Large intestine (tissue), 3 donors: ENCODE data around the gene LASP1. TPM values are rescaled to one million over a fixed set of nuclear protein-coding genes. Genes with fewer than 3 reads are reported as not detected.
"Not testable (repeated sequence)": the region's sequence is repeated elsewhere in the genome, so short reads cannot be mapped to it uniquely, and the experiment has no call there.

Experiments used
- DNase-seq, 2 donors: peaks; one replicate each; pipeline versions ENCODE4 v3.0.0 to v3.0.0-alpha.2; 2013
- H3K27ac ChIP-seq: one replicate; pipeline ENCODE4 v1.5.1; 2013; ENCODE audit warnings: low read length
- H3K27me3 ChIP-seq: 2 replicates; pipeline ENCODE4 v1.6.1; 2013; ENCODE audit warnings: low read length; ENCODE audit not compliant: control insufficient read depth, insufficient read depth
- H3K36me3 ChIP-seq: 2 replicates; pipeline ENCODE4 v1.6.1; 2013; ENCODE audit warnings: low read length; ENCODE audit not compliant: control insufficient read depth, insufficient read depth
- H3K4me1 ChIP-seq: one replicate; pipeline ENCODE4 v1.6.1; 2013; ENCODE audit warnings: low read length; ENCODE audit not compliant: control insufficient read depth, insufficient read depth
- H3K4me3 ChIP-seq: one replicate; pipeline ENCODE4 v1.5.1; 2013; ENCODE audit warnings: low read length
- H3K9me3 ChIP-seq: one replicate; pipeline ENCODE4 v1.6.1; 2013; ENCODE audit warnings: mild to moderate bottlenecking, low read depth, low read length, moderate library complexity; ENCODE audit not compliant: control insufficient read depth
- WGBS: methylation state at CpG from one replicate; pipeline ENCODE4 v1.1.5; 2013; ENCODE audit warnings: low lambda C conversion rate; ENCODE audit not compliant: insufficient coverage; 5-methylcytosine and 5-hydroxymethylcytosine counted together
- polyA plus RNA-seq: library from polyadenylated mRNA; unstranded; fragments of 120-200 nt; gene quantifications from one replicate; pipeline ENCODE4 v1.2.1, GENCODE V29; 2013

The LASP1 gene
- polyA plus RNA-seq, 1 donor = 244 TPM

- peaks cover 46% of the 10 kb centered on the region for H3K36me3 ChIP-seq
- H3K4me1 ChIP-seq = peaks cover 11% of the 10 kb centered on the region
- H3K27ac ChIP-seq = peak overlapping the region; percentile 92
- no peaks in the 10 kb centered on the region for H3K9me3 ChIP-seq
- H3K4me3 ChIP-seq = peak overlapping the region; percentile 70
- DNase-seq = peak in 1 of 2 donors; percentile 32
- no peaks in the 10 kb centered on the region for H3K27me3 ChIP-seq
- 0% methylated on average over 3 of the region's 19 CpGs for WGBS
Observed at GRCh38 chr17:38852771-38853291, 17.0 kb upstream of the LASP1 start.

- 0% methylated on average over 2 of the region's 48 CpGs for WGBS
- peaks cover 38% of the 10 kb centered on the region for H3K36me3 ChIP-seq
Observed at GRCh38 chr17:38853292-38854219, 16.3 kb upstream of the LASP1 start, which contains the start of gene RPL23. Gene RPL23 (minus strand): TSS chr17:38853721. CDS start chr17:38853710, 11 bp downstream.

GRCh38 chr17:38855101-38855714 lies 14.7 kb upstream of the LASP1 start:
- peaks cover 11% of the 10 kb centered on the region for H3K4me1 ChIP-seq
- not testable (repeated sequence) for H3K27ac ChIP-seq, DNase-seq, H3K9me3 ChIP-seq, H3K4me3 ChIP-seq, H3K27me3 ChIP-seq
- peaks cover 22% of the 10 kb centered on the region for H3K36me3 ChIP-seq
- WGBS = 95% methylated on average over 7 of the region's 28 CpGs

More at GRCh38 chr17:38853292-38854219, 16.3 kb upstream of the LASP1 start, which contains the start of gene RPL23:
- H3K4me1 ChIP-seq = peaks cover 11% of the 10 kb centered on the region
- H3K9me3 ChIP-seq = no peaks in the 10 kb centered on the region
- no peaks in the 10 kb centered on the region for H3K27me3 ChIP-seq
- H3K27ac ChIP-seq = peak within 1 kb of the TSS; percentile 92
- H3K4me3 ChIP-seq = peak within 1 kb of the TSS; percentile 70
- peak; percentile 99 for DNase-seq

GRCh38 chr17:38857271-38857670 lies 12.6 kb upstream of the LASP1 start:
- Histone ChIP-seq H3K9me3 (no peaks in the 10 kb centered on the region), H3K27ac (no peak overlapping the region), H3K27me3 (no peaks in the 10 kb centered on the region), H3K4me1 (peaks cover 3% of the 10 kb centered on the region), H3K4me3 (no peak overlapping the region), H3K36me3 (peaks cover 3% of the 10 kb centered on the region)
- DNase-seq = no peak
- no CpG with 5 or more reads among the region's 5 CpGs for WGBS

GRCh38 chr17:38861399-38861843 lies 8.4 kb upstream of the LASP1 start:
- Histone ChIP-seq H3K9me3 (no peaks in the 10 kb centered on the region), H3K27me3 (no peaks in the 10 kb centered on the region), H3K36me3 (no peaks in the 10 kb centered on the region), H3K27ac (no peak overlapping the region), H3K4me3 (no peak overlapping the region), H3K4me1 (no peaks in the 10 kb centered on the region)
- no CpG with 5 or more reads among the region's 8 CpGs for WGBS
- DNase-seq = no peak

- DNase-seq = no peak
- 17% methylated on average over 1 of the region's 11 CpGs for WGBS
- H3K4me3 ChIP-seq = no peak overlapping the region
- no peaks in the 10 kb centered on the region for H3K27me3 ChIP-seq
- H3K4me1 ChIP-seq = peaks cover 4% of the 10 kb centered on the region
- no peaks in the 10 kb centered on the region for H3K36me3 ChIP-seq
- H3K27ac ChIP-seq = no peak overlapping the region
- no peaks in the 10 kb centered on the region for H3K9me3 ChIP-seq
Observed at GRCh38 chr17:38864636-38865398, 5.0 kb upstream of the LASP1 start.

- WGBS = no CpG with 5 or more reads among the region's 31 CpGs
Observed at GRCh38 chr17:38867179-38867967, 2.5 kb upstream of the LASP1 start.

GRCh38 chr17:38867968-38868816 lies 1.7 kb upstream of the LASP1 start:
- Histone ChIP-seq H3K4me3 (peak overlapping the region; percentile 91), H3K9me3 (no peaks in the 10 kb centered on the region), H3K27me3 (no peaks in the 10 kb centered on the region), H3K27ac (peak overlapping the region; percentile 93), H3K36me3 (no peaks in the 10 kb centered on the region), H3K4me1 (peaks cover 19% of the 10 kb centered on the region)
- WGBS = 0% methylated on average over 5 of the region's 25 CpGs
- peak in 1 of 2 donors; percentile 75 for DNase-seq

More at GRCh38 chr17:38867179-38867967, 2.5 kb upstream of the LASP1 start:
- peak; percentile 47 to 73 for DNase-seq
- Histone ChIP-seq H3K27ac (peak overlapping the region; percentile 93), H3K4me1 (peaks cover 11% of the 10 kb centered on the region), H3K4me3 (peak overlapping the region; percentile 91), H3K36me3 (no peaks in the 10 kb centered on the region), H3K27me3 (no peaks in the 10 kb centered on the region), H3K9me3 (no peaks in the 10 kb centered on the region)
